ENCODE data around the gene DNM3.

DNA sequence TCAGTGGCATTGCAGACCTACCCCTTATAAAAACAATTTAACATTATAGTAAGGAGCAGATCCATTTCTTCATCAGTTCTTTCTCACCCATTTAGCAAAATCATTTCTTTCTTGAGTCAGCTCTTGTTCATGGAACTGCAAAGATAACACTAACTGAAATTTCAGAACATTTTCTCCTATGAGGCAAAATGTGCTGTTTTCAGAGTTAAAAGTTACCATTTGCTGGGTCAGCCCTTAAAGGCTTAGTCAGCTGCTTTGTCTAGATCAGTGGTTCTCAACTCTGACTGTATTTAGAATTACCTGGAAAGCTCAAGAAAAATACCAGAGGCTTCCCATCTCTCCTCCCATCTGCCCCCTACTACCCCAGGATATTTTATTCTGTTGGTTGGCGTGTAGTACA is 47.7 kb upstream of the DNM3 start:
- TF ChIP-seq, protein P1, sequence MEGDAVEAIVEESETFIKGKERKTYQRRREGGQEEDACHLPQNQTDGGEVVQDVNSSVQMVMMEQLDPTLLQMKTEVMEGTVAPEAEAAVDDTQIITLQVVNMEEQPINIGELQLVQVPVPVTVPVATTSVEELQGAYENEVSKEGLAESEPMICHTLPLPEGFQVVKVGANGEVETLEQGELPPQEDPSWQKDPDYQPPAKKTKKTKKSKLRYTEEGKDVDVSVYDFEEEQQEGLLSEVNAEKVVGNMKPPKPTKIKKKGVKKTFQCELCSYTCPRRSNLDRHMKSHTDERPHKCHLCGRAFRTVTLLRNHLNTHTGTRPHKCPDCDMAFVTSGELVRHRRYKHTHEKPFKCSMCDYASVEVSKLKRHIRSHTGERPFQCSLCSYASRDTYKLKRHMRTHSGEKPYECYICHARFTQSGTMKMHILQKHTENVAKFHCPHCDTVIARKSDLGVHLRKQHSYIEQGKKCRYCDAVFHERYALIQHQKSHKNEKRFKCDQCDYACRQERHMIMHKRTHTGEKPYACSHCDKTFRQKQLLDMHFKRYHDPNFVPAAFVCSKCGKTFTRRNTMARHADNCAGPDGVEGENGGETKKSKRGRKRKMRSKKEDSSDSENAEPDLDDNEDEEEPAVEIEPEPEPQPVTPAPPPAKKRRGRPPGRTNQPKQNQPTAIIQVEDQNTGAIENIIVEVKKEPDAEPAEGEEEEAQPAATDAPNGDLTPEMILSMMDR (conservative IDR thresholded peaks at IDR 0.05; ENCODE audit: low read depth, low read length) = no peak
- TF ChIP-seq EZH2 (IDR thresholded peaks at IDR 0.05; ENCODE audit: borderline replicate concordance, low read depth, low read length, poor library complexity, severe bottlenecking) = no peak

Data from A673 (cell line).